Activated naive CD8-positive, alpha-beta T cell treated with anti-CD3 and anti-CD28 coated beads for 36 hours (primary cell): ENCODE results near the gene PYCR2. TPM values are rescaled to one million over a fixed set of nuclear protein-coding genes. Genes with fewer than 3 reads are reported as not detected.
A peak's percentile ranks its signal among the peaks of the same experiment; 100 is the strongest.
"Not testable (repeated sequence)": the region's sequence is repeated elsewhere in the genome, so short reads cannot be mapped to it uniquely, and the experiment has no call there.

Experiments
- DNase-seq: peaks from one replicate; pipeline ENCODE4 v3.0.0; 2021
- H3K27ac Mint-ChIP-seq: one replicate; pipeline ENCODE4 v1.8.0; 2022; ENCODE audit warnings: mild to moderate bottlenecking, moderate library complexity, mixed read lengths
- H3K27me3 Mint-ChIP-seq: one replicate; pipeline ENCODE4 v1.8.0; 2022; ENCODE audit warnings: mild to moderate bottlenecking, mixed read lengths
- H3K36me3 Mint-ChIP-seq: one replicate; pipeline ENCODE4 v1.8.0; 2021; ENCODE audit warnings: mild to moderate bottlenecking, mixed read lengths
- H3K4me1 Mint-ChIP-seq: one replicate; pipeline ENCODE4 v1.8.0; 2021; ENCODE audit warnings: mixed read lengths
- H3K4me3 Mint-ChIP-seq: one replicate; pipeline ENCODE4 v1.8.0; 2022; ENCODE audit warnings: mild to moderate bottlenecking, moderate library complexity, mixed read lengths
- H3K9me3 Mint-ChIP-seq: one replicate; pipeline ENCODE4 v1.8.0; 2022; ENCODE audit warnings: mixed read lengths
- total RNA-seq, 2 experiments: library from RNA; stranded (reverse); gene quantifications; one replicate each; pipeline ENCODE4 v1.2.3, GENCODE V29; 2021

PYCR2 gene
- total RNA-seq, 2 experiments from 2014 or later = 142 to 149 TPM

DNA sequence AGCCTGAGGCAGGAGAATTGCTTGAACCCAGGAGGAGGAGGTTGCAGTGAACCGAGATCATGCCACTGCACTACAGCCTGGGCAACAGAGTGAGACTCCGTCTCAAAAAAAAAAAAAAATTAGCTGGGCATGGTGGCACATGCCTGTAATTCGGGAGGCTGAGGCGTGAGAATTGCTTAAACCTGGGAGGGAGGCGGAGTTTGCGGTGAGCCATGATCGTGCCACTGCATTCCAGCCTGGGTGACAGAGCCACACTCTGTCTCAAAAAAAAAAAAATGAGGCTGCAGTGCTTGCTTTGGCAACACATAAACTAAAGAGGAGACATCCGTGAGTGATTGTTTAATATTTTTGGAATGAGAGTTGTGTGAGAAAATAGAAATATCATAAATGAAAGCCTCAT, 12.0 kb upstream of the PYCR2 start:
- not testable (repeated sequence) for H3K4me3 Mint-ChIP-seq, H3K27me3 Mint-ChIP-seq, H3K4me1 Mint-ChIP-seq, H3K27ac Mint-ChIP-seq, H3K9me3 Mint-ChIP-seq, DNase-seq, H3K36me3 Mint-ChIP-seq

GRCh38 chr1:225934711-225935110, 10.7 kb upstream of the PYCR2 start:
- Mint-ChIP-seq H3K27me3 (no peaks in the 10 kb centered on the region), H3K4me3 (no peak overlapping the region), H3K36me3 (no peaks in the 10 kb centered on the region), H3K4me1 (no peaks in the 10 kb centered on the region), H3K27ac (no peak overlapping the region), H3K9me3 (no peaks in the 10 kb centered on the region)
- no peak for DNase-seq

GRCh38 chr1:225933072-225933471, 9.0 kb upstream of the PYCR2 start:
- Mint-ChIP-seq H3K27ac (no peak overlapping the region), H3K4me1 (peaks cover 13% of the 10 kb centered on the region), H3K9me3 (no peaks in the 10 kb centered on the region), H3K4me3 (no peak overlapping the region), H3K36me3 (no peaks in the 10 kb centered on the region), H3K27me3 (no peaks in the 10 kb centered on the region)
- no peak for DNase-seq

DNA sequence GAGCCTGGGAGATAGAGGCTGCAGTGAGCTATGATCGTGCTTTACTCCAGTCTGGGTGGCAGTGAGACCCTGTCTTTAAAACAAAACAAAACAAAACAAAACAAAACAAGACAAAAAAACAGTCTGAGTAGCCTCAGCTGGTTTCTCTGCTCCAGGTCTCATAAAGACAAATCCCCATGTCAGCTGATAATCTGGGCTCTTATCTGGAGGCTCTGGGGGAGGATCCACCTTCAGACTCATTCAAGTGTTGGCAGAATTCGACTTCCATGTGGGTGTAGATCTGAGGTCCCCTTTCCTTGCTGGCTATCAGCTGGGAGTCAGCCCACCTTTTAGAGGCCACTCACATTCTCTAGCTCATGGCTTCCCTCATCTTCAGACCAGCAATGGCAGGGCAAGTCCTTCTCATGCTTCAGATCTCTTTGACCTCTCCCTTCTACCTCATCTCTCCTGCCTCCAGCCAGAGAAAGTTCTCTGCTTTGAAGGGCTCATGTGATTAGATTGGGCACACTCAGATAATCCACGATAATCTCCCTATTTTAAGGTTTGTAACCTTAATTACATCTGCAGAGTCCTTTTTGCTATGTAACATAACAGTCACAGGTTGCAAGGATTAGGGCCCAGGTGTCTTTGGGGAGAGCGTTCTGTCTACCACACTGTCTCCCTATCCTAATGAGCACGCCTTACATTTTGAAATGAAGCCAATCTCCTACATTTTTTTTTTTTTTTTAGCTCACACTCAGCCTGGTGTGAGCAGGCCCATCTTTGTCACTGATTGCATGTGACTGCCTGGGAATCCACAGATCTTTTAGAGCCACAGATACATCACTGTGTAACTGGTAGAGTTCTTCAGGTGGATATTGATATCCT, 7.5 kb upstream of the PYCR2 start:
- Mint-ChIP-seq H3K27me3 (no peaks in the 10 kb centered on the region), H3K4me1 (peaks cover 20% of the 10 kb centered on the region), H3K27ac (no peak overlapping the region), H3K36me3 (no peaks in the 10 kb centered on the region), H3K9me3 (no peaks in the 10 kb centered on the region), H3K4me3 (no peak overlapping the region)
- no peak for DNase-seq

DNA sequence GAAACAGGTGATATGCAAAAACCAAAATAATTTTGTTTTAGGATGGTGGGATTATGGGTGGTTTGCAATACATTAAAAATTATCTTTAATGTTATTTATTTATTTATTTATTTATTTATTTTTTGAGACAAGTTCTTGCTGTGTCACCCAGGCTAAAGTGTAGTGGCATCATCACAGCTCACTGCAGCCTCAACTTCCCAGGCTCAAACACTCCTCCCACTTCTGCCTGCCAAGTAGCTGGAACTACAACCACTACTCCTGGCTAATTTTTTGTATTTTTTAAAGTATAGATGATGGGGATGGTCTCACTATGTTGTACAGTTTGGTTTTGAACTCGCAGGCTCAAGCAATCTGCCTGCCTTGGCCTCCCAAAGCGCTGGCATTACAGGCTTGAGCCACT, 6.5 kb upstream of the PYCR2 start:
- Mint-ChIP-seq H3K36me3 (no peaks in the 10 kb centered on the region), H3K27ac (no peak overlapping the region), H3K27me3 (no peaks in the 10 kb centered on the region), H3K4me1 (peaks cover 23% of the 10 kb centered on the region), H3K9me3 (no peaks in the 10 kb centered on the region), H3K4me3 (no peak overlapping the region)
- no peak for DNase-seq

GRCh38 chr1:225929462-225929861, 5.4 kb upstream of the PYCR2 start:
- DNase-seq, H3K27me3 Mint-ChIP-seq, H3K4me3 Mint-ChIP-seq, H3K9me3 Mint-ChIP-seq, H3K36me3 Mint-ChIP-seq: not testable (repeated sequence)
- Mint-ChIP-seq H3K4me1 (peaks cover 29% of the 10 kb centered on the region), H3K27ac (peak overlapping the region; percentile 94)

GRCh38 chr1:225928186-225929175, 4.4 kb upstream of the PYCR2 start:
- Mint-ChIP-seq H3K9me3 (no peaks in the 10 kb centered on the region), H3K27me3 (no peaks in the 10 kb centered on the region), H3K27ac (peak overlapping the region; percentile 94), H3K36me3 (peaks cover 5% of the 10 kb centered on the region), H3K4me3 (peak overlapping the region; percentile 39), H3K4me1 (peaks cover 29% of the 10 kb centered on the region)
- DNase-seq = peak; percentile 38

DNA sequence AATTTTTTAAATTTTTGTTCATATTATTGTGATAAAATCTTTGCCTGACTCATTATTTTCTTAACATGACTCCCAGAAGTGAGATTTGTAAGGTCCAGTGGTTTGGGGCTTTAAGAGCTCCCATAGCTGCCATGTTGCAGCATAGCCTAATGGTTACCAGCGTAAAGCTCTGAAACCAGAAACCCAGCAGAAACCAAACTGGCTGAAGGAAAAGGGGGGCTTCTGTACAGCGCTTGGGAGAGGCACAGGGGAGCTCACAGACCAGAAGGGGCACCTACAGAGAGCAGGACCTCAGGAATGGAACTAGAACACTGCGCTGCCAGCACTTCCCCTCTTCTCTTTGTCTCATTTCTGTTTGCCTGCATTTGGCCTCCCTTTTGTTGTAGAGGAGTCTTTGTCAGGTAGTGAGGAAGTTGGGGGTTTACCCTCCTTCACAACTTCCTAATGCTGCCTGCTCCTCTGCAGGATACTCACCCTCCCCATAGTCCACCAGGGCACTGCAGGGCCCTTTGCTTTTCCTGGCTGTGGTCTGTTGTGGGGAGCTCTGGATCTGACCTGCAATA, 2.6 kb upstream of the PYCR2 start:
- no peaks in the 10 kb centered on the region for H3K9me3 Mint-ChIP-seq
- H3K4me1 Mint-ChIP-seq = peaks cover 37% of the 10 kb centered on the region
- no peaks in the 10 kb centered on the region for H3K27me3 Mint-ChIP-seq
- DNase-seq = no peak
- peak overlapping the region; percentile 73 for H3K27ac Mint-ChIP-seq
- H3K36me3 Mint-ChIP-seq = peaks cover 13% of the 10 kb centered on the region
- H3K4me3 Mint-ChIP-seq = peak overlapping the region; percentile 18

GRCh38 chr1:225923381-225923691, 714 bp downstream of the PYCR2 start:
- no peaks in the 10 kb centered on the region for H3K27me3 Mint-ChIP-seq
- peaks cover 46% of the 10 kb centered on the region for H3K4me1 Mint-ChIP-seq
- DNase-seq = no peak
- H3K9me3 Mint-ChIP-seq = no peaks in the 10 kb centered on the region
- peak overlapping the region; percentile 96 for H3K27ac Mint-ChIP-seq
- H3K4me3 Mint-ChIP-seq = peak overlapping the region; percentile 96
- peaks cover 31% of the 10 kb centered on the region for H3K36me3 Mint-ChIP-seq

- Mint-ChIP-seq H3K27me3 (no peaks in the 10 kb centered on the region), H3K36me3 (peaks cover 40% of the 10 kb centered on the region), H3K4me3 (peak overlapping the region; percentile 96), H3K4me1 (peaks cover 43% of the 10 kb centered on the region), H3K27ac (peak overlapping the region; percentile 96), H3K9me3 (no peaks in the 10 kb centered on the region)
- DNase-seq = no peak
Measured at GRCh38 chr1:225921734-225922709, 2.0 kb downstream of the PYCR2 start.

DNA sequence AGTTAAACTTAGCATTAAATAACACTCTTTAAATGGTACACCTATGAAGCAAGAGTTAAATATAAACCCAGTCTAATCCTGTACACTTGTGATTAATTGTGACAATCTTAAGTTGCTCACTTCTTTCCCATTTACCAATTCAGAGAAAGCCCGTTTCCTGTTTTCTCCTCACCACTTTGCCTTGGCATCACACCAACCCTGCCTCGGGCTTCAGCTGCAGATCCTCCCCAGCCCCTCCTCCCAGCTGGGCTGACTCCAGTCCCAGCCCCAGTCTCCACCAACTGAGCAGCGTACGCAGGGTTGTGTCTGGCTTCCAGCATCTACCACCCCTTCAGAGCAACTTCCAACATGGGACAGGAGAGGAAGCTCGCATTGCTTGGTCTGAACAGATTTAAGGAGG, 4.1 kb downstream of the PYCR2 start:
- peaks cover 32% of the 10 kb centered on the region for H3K4me1 Mint-ChIP-seq
- peaks cover 43% of the 10 kb centered on the region for H3K36me3 Mint-ChIP-seq
- H3K9me3 Mint-ChIP-seq = no peaks in the 10 kb centered on the region
- H3K27ac Mint-ChIP-seq = peak overlapping the region; percentile 78
- peak overlapping the region; percentile 22 for H3K4me3 Mint-ChIP-seq
- no peaks in the 10 kb centered on the region for H3K27me3 Mint-ChIP-seq
- no peak for DNase-seq

DNA sequence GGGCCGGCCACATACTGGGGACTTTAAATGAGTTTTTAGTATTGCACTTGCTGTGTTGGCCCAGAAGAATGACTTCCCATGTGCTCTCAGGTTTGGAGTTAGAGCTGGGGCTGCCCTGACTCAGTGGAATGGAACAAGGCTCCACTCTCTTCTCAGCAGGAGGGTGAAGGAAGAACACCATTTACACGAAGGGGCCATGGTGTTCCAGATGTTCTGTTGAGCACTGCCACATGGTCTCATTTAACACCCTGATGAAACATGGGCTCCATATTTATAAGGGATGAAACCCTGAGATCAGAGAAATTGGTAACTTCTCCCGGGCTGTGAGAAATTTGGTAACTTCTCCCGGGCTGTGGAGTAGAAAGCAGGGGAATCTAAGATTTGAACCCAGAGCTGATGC, 5.8 kb downstream of the PYCR2 start:
- Mint-ChIP-seq H3K4me3 (no peak overlapping the region), H3K4me1 (peaks cover 29% of the 10 kb centered on the region), H3K27ac (no peak overlapping the region), H3K36me3 (peaks cover 38% of the 10 kb centered on the region), H3K27me3 (no peaks in the 10 kb centered on the region), H3K9me3 (no peaks in the 10 kb centered on the region)
- no peak for DNase-seq

GRCh38 chr1:225917536-225917935, 6.5 kb downstream of the PYCR2 start:
- peaks cover 25% of the 10 kb centered on the region for H3K4me1 Mint-ChIP-seq
- no peak overlapping the region for H3K4me3 Mint-ChIP-seq
- H3K27ac Mint-ChIP-seq = no peak overlapping the region
- H3K36me3 Mint-ChIP-seq = peaks cover 32% of the 10 kb centered on the region
- no peaks in the 10 kb centered on the region for H3K27me3 Mint-ChIP-seq
- no peak for DNase-seq
- H3K9me3 Mint-ChIP-seq = no peaks in the 10 kb centered on the region

DNA sequence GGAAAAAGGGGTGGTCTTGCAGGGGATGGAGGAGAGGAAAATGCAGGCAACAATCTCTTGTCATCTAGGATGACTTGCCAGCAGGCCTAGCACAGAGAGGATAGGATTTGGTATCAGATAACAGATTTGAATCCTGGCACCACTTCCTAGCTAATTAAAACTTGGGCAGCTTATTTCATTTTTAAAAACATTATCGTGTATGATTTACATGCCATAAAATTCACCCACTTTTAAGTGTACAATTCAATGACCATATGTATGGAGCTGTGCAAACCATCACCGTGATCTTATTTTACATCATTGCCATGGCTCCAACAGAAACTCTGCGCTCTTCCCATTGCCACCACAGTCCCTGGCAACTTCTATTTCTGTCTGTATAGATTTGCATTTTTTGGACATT, 6.9 kb downstream of the PYCR2 start:
- H3K27ac Mint-ChIP-seq = no peak overlapping the region
- H3K9me3 Mint-ChIP-seq = no peaks in the 10 kb centered on the region
- no peaks in the 10 kb centered on the region for H3K27me3 Mint-ChIP-seq
- H3K4me1 Mint-ChIP-seq = peaks cover 21% of the 10 kb centered on the region
- peaks cover 32% of the 10 kb centered on the region for H3K36me3 Mint-ChIP-seq
- no peak overlapping the region for H3K4me3 Mint-ChIP-seq
- no peak for DNase-seq
